ENCODE data around the gene SCP2D1. TPM values are rescaled to one million over a fixed set of nuclear protein-coding genes. Genes with fewer than 3 reads are reported as not detected.

The SCP2D1 gene
- total RNA-seq, 1 experiment from 2014 or later = not detected

DNA sequence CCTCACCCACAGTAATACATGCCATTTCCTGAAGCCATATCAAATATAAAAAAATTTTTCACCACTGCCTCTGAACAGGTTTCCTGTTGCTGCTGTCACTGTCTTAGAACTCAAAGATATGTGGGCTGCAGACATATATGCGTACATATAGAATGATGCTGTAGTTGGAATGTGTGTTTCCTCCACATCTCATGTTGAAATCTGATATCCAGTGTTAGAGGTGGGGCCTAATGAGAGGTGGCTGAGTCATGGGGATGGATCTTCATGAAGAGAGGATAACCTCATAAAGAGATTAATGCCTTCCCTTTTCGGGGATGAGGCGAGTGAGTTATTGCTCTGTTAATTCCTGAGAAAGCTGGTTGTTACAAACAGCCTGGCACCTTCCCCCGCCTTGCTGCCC lies 7.7 kb upstream of the SCP2D1 start:
- TF ChIP-seq CBX3 (IDR thresholded peaks at IDR 0.05; ENCODE audit: low read depth) (no peak), EZH2phosphoT487 (IDR thresholded peaks at IDR 0.05; ENCODE audit: borderline replicate concordance) (no peak), ZFX (IDR thresholded peaks at IDR 0.05) (no peak), SP1 (IDR thresholded peaks at IDR 0.05; ENCODE audit: low read depth) (no peak), JUND (IDR thresholded peaks at IDR 0.05) (no peak), POLR2AphosphoS5 (IDR thresholded peaks at IDR 0.05; ENCODE audit: low read depth, low read length) (no peak), TCF7L2 (IDR thresholded peaks at IDR 0.05; ENCODE audit: borderline replicate concordance, extremely low read depth, insufficient read depth, insufficient read length) (no peak), POLR2A (IDR thresholded peaks at IDR 0.05; ENCODE audit: borderline replicate concordance, extremely low read depth, insufficient read depth, insufficient read length) (no peak), ELF1 (IDR thresholded peaks at IDR 0.05; ENCODE audit: borderline replicate concordance, low read depth) (no peak), EGR1 (IDR thresholded peaks at IDR 0.05; ENCODE audit: low read depth) (no peak), SIN3A (IDR thresholded peaks at IDR 0.05; ENCODE audit: low read depth) (no peak), RAD21 (IDR thresholded peaks at IDR 0.05; ENCODE audit: low read depth) (no peak), EZH2 (IDR thresholded peaks at IDR 0.05) (no peak), YY1 (IDR thresholded peaks at IDR 0.05; ENCODE audit: extremely low read depth, insufficient replicate concordance, low read depth, low read length) (no peak), CEBPB (IDR thresholded peaks at IDR 0.05; ENCODE audit: low read depth) (no peak), FOSL1 (IDR thresholded peaks at IDR 0.05; ENCODE audit: low read depth) (no peak)
- TF ChIP-seq, protein P1, sequence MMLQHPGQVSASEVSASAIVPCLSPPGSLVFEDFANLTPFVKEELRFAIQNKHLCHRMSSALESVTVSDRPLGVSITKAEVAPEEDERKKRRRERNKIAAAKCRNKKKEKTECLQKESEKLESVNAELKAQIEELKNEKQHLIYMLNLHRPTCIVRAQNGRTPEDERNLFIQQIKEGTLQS (IDR thresholded peaks at IDR 0.05) = no peak
- TF ChIP-seq, protein P2, sequence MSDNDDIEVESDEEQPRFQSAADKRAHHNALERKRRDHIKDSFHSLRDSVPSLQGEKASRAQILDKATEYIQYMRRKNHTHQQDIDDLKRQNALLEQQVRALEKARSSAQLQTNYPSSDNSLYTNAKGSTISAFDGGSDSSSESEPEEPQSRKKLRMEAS (IDR thresholded peaks at IDR 0.05) = no peak
- TF ChIP-seq, protein P3, sequence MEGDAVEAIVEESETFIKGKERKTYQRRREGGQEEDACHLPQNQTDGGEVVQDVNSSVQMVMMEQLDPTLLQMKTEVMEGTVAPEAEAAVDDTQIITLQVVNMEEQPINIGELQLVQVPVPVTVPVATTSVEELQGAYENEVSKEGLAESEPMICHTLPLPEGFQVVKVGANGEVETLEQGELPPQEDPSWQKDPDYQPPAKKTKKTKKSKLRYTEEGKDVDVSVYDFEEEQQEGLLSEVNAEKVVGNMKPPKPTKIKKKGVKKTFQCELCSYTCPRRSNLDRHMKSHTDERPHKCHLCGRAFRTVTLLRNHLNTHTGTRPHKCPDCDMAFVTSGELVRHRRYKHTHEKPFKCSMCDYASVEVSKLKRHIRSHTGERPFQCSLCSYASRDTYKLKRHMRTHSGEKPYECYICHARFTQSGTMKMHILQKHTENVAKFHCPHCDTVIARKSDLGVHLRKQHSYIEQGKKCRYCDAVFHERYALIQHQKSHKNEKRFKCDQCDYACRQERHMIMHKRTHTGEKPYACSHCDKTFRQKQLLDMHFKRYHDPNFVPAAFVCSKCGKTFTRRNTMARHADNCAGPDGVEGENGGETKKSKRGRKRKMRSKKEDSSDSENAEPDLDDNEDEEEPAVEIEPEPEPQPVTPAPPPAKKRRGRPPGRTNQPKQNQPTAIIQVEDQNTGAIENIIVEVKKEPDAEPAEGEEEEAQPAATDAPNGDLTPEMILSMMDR (IDR thresholded peaks at IDR 0.05 in 2 of 3, conservative IDR thresholded peaks at IDR 0.05 in 1 of 3; ENCODE audit: borderline replicate concordance in 1 of 3, insufficient read depth in 1 of 3, low read depth in 2 of 3, low read length in 2 of 3) = no peak
- TF ChIP-seq, protein P4, sequence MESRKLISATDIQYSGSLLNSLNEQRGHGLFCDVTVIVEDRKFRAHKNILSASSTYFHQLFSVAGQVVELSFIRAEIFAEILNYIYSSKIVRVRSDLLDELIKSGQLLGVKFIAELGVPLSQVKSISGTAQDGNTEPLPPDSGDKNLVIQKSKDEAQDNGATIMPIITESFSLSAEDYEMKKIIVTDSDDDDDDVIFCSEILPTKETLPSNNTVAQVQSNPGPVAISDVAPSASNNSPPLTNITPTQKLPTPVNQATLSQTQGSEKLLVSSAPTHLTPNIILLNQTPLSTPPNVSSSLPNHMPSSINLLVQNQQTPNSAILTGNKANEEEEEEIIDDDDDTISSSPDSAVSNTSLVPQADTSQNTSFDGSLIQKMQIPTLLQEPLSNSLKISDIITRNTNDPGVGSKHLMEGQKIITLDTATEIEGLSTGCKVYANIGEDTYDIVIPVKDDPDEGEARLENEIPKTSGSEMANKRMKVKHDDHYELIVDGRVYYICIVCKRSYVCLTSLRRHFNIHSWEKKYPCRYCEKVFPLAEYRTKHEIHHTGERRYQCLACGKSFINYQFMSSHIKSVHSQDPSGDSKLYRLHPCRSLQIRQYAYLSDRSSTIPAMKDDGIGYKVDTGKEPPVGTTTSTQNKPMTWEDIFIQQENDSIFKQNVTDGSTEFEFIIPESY (IDR thresholded peaks at IDR 0.05; ENCODE audit: extremely low read depth, insufficient replicate concordance, low read length) = no peak
- DNase-seq (ENCODE audit: low read depth, low spot score) = no peak
- Histone ChIP-seq H3K27ac (ENCODE audit: low read depth, low read length) (no peak overlapping the region), H3K27me3 (ENCODE audit: insufficient read depth, low read length) (peaks cover 3% of the 10 kb centered on the region; the same call in 1 of the 2 replicates), H3K4me2 (ENCODE audit: low read length) (no peak overlapping the region), H3K9me2 (ENCODE audit: insufficient read depth) (no peaks in the 10 kb centered on the region), H3K9me3 (ENCODE audit: control insufficient read depth in 1 of 2, insufficient read depth in 1 of 2, low read depth in 1 of 2, low read length in 2 of 2) (no peaks in the 10 kb centered on the region), H2AFZ (ENCODE audit: low read depth, low read length, poor library complexity, severe bottlenecking) (no peak overlapping the region), H3K36me3 (ENCODE audit: control insufficient read depth in 1 of 2, insufficient read depth in 2 of 2, low read length in 2 of 2) (no peaks in the 10 kb centered on the region), H3K4me1 (ENCODE audit: control insufficient read depth in 1 of 2, insufficient read depth in 2 of 2, low read length in 2 of 2) (no peaks in the 10 kb centered on the region), H3K4me3 (replicated peaks in 1 of 2; ENCODE audit: low read depth in 1 of 2, low read length in 2 of 2) (no peak overlapping the region), H3K79me2 (ENCODE audit: insufficient read depth, low read length) (no peaks in the 10 kb centered on the region), H4K20me1 (ENCODE audit: insufficient read depth) (no peaks in the 10 kb centered on the region), H3K9ac (ENCODE audit: low read length) (no peak overlapping the region)
- RAD21 ChIA-PET (ENCODE audit: low non-redundant PET in 1 of 2, low total read pairs in 2 of 2, uncharacterized antibody in 2 of 2, unreplicated experiment in 2 of 2) = no interaction called here
- intact Hi-C loops (cut with micrococcal nuclease) = no loop called here
- no peak for ATAC-seq
- CTCF ChIA-PET = no interaction called here
- BruUV-seq (replicated peaks) = no TSS peak
- POLR2A ChIA-PET = no interaction called here
